Heart left ventricle (tissue), 16 donors: ENCODE data around the gene EIF4E3. TPM values are rescaled to one million over a fixed set of nuclear protein-coding genes. Genes with fewer than 3 reads are reported as not detected.

Experiments used
- ATAC-seq, 4 donors: fragments of 200-7000 bp; cut with Tn5 transposase; one replicate each; pipeline ENCODE4 v1.9.1; 2020 to 2022; ENCODE audit warnings: moderate library complexity in 4 of 4, mild to moderate bottlenecking in 3 of 4, moderate number of reproducible peaks in 1 of 4
- DNase-seq, 5 donors: peaks; one replicate each; pipeline ENCODE4 v3.0.0-alpha.2; 2020
- H3K27ac ChIP-seq, 12 donors: fragments of 200-600 bp; sonication (generic) in 4 of 12; one replicate each; pipeline versions ENCODE4 v1.5.0 to v1.8.0; 2016 to 2022; ENCODE audit warnings: mild to moderate bottlenecking in 2 of 12
- H3K27me3 ChIP-seq, 9 donors: fragments of 200-600 bp; sonication (generic) in 2 of 9; one replicate each; pipeline versions ENCODE4 v1.5.1 to v1.8.0; 2016 to 2022; ENCODE audit warnings: mild to moderate bottlenecking in 3 of 9
- H3K36me3 ChIP-seq, 9 donors: fragments of 200-600 bp; sonication (generic) in 2 of 9; one replicate each; pipeline versions ENCODE4 v1.5.0 to v1.8.0; 2018 to 2022; ENCODE audit warnings: mild to moderate bottlenecking in 2 of 9
- H3K4me1 ChIP-seq, 12 donors: fragments of 200-600 bp; sonication (generic) in 4 of 12; one replicate each; pipeline versions ENCODE4 v1.5.0 to v1.8.0; 2016 to 2022; ENCODE audit warnings: mild to moderate bottlenecking in 3 of 12
- H3K4me3 ChIP-seq, 12 donors: fragments of 200-600 bp; sonication (generic) in 4 of 12; one replicate each; pipeline versions ENCODE4 v1.5.0 to v1.8.0; 2017 to 2022; ENCODE audit warnings: mild to moderate bottlenecking in 9 of 12, moderate library complexity in 4 of 12
- H3K9me3 ChIP-seq, 12 donors: fragments of 200-600 bp; sonication (generic) in 4 of 12; one replicate each; pipeline versions ENCODE4 v1.5.0 to v1.8.0; 2016 to 2022; ENCODE audit warnings: mild to moderate bottlenecking in 1 of 12
- CTCF ChIP-seq, 12 donors: fragments of 200-600 bp; sonication (generic) in 4 of 12; IDR thresholded peaks; one replicate each; pipeline versions ENCODE4 v1.5.0 to v1.8.0; 2018 to 2022; ENCODE audit warnings: antibody characterized with exemption in 12 of 12, mild to moderate bottlenecking in 5 of 12
- POLR2A ChIP-seq, 2 donors: fragments of 450-650 bp; IDR thresholded peaks; one replicate each; pipeline ENCODE4 v1.6.1; 2017; ENCODE audit warnings: antibody characterized with exemption in 2 of 2, mild to moderate bottlenecking in 2 of 2, moderate library complexity in 2 of 2
- WGBS, 4 donors: extraction: QIAGEN DNeasy Blood & Tissue Kit in 2 of 4; methylation state at CpG; one replicate each; pipeline versions ENCODE4 v1.1.5 to v1.1.7; 2013 to 2018; 5-methylcytosine and 5-hydroxymethylcytosine counted together
- intact Hi-C, 10 donors: fragments of 100-400 bp; cut with DNase I; formaldehyde crosslinking; loops; one replicate each; pipeline versions ENCODE4 v1.11.1 to v1.14.2; 2022
- polyA plus RNA-seq, 2 donors: library from polyadenylated mRNA; stranded (reverse); fragments of 200-250 nt; gene quantifications; one replicate each; pipeline ENCODE4 v1.2.3, GENCODE V29; 2013
- total RNA-seq, 9 donors: library from RNA; depleted of rRNA in 2 of 9; stranded (reverse); fragments of >200 nt in 2 of 9; fragmentation: NEBNext Ultra II Directional in 3 of 9; extraction: Animal tissue kit (Norgen Biotek cat#: 25700) in 3 of 9; gene quantifications; one replicate each; pipeline versions ENCODE4 v1.1.0 to v1.2.4, GENCODE V29; 2016 to 2023
- donor health status: ischemic (EF 13 %, LVEDD 7.1; RV severe dilation, severe dysfunction).
- donor health status: healthy with polysubstance abuse.
- donor health status: DM: no; HTN: yes; CAD: no.
- donor health status: DM: no; HTN: no; CAD: no.
- donor health status: ischemic (EF 25% LVEDD 6.9; RV normal size, moderate dysfunction).
- donor health status: ischemic (EF 25% LVEDD 5.7; RV mildly dilated, moderate dysfunction).
- donor health status: healthy.
- donor health status: DM: yes; HTN: yes; CAD: no.
- donor health status: ischemic (EF 35%, LVEDD 5.7; RV mildly dilated, moderate dysfunction).
- donor health status: nonischemic (EF 11% LVEDD 7.7; RV severe dilation, severe dysfunction).
- donor health status: DM: yes; HTN: yes; CAD: no.
- donor health status: PGD.
- donor health status: ischemic (EF 29% LVEDD 5.4; RV normal size, mild dysfunction).
- donor health status: nonischemic (EF 23%, LVEDD 6.1; RV moderate dilation, normal function).

EIF4E3 gene
- total and polyA plus RNA-seq, 11 donors = 18.4 to 53.0 (median 45.4) TPM

GRCh38 chr3:71721002-71721401 is 4.2 kb downstream of the EIF4E3 start:
- WGBS, 4 donors = 92 to 97% (median 94%) methylated on average over 7 of the region's 7 CpGs
- H3K4me1 ChIP-seq = peaks cover 0 to 74% (median 12%) of the 10 kb centered on the region in 12 donors
- intact Hi-C loops = loop anchor here in 4 of 10 donors (10.0 kb wide), 3 partner anchors 724 to 1364 kb away; partner anchors contain the start of gene RYBP (in 1 of the 4)
- TF ChIP-seq POLR2A (IDR thresholded peaks at IDR 0.05) (no peak), CTCF (IDR thresholded peaks at IDR 0.05) (no peak)
- peak overlapping the region in 1 of 12 donors; percentile 89 for H3K27ac ChIP-seq
- ATAC-seq (no peak), DNase-seq (no peak)
- H3K9me3 ChIP-seq = no peaks in the 10 kb centered on the region
- H3K4me3 ChIP-seq = no peak overlapping the region
- H3K36me3 ChIP-seq = no peaks in the 10 kb centered on the region
- H3K27me3 ChIP-seq = no peaks in the 10 kb centered on the region

DNA sequence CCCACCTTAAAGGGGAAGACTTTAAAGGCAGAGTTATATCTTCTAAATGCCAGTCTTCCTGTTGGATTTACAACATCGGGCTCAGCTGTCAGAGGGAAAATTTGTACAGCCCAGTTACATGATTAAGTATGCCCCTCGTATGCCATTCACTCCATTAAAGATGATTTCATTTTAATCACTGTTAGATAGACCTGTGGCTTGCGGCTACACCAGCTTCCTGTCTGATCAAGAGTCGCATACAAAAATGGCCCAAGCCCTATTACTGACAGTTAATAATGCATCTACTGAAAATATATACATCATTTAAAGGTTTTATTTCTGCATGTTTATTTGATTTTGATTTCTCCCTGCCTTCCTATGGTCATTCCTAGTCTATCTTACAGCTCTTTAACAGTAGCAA is 7.1 kb downstream of the EIF4E3 start:
- no peak overlapping the region for H3K4me3 ChIP-seq
- no peaks in the 10 kb centered on the region for H3K9me3 ChIP-seq
- intact Hi-C loops = loop anchor here in 5 of 10 donors (5.0 to 10.0 kb wide), 4 partner anchors 1097 to 1109 kb away; no protein-coding TSS in a partner anchor
- no peak for TF ChIP-seq CTCF (IDR thresholded peaks at IDR 0.05)
- no peak for TF ChIP-seq POLR2A (IDR thresholded peaks at IDR 0.05)
- no peak overlapping the region for H3K27ac ChIP-seq
- DNase-seq (no peak), ATAC-seq (no peak)
- H3K4me1 ChIP-seq = peaks cover 0 to 66% (median 0%) of the 10 kb centered on the region in 12 donors
- no peaks in the 10 kb centered on the region for H3K36me3 ChIP-seq
- no peaks in the 10 kb centered on the region for H3K27me3 ChIP-seq
- 84 to 93% (median 89%) methylated on average over 4 of the region's 4 CpGs for WGBS, 4 donors

- intact Hi-C loops = loop anchor here in 4 of 10 donors (5.0 to 10.0 kb wide), 4 partner anchors 143 to 1110 kb away; no protein-coding TSS in a partner anchor
- Histone ChIP-seq H3K4me3 (no peak overlapping the region), H3K27me3 (no peaks in the 10 kb centered on the region), H3K27ac (no peak overlapping the region), H3K9me3 (no peaks in the 10 kb centered on the region), H3K36me3 (peaks cover 0 to 7% (median 4%) of the 10 kb centered on the region in 9 donors), H3K4me1 (peaks cover 0 to 54% (median 0%) of the 10 kb centered on the region in 12 donors)
- 86 to 95% (median 93%) methylated on average over 4 of the region's 4 CpGs for WGBS, 4 donors
- DNase-seq = no peak
- TF ChIP-seq POLR2A (IDR thresholded peaks at IDR 0.05) (no peak), CTCF (IDR thresholded peaks at IDR 0.05) (no peak)
- no peak for ATAC-seq
These were observed 10.6 kb downstream of the EIF4E3 start for GRCh38 chr3:71714595-71714994.

DNA sequence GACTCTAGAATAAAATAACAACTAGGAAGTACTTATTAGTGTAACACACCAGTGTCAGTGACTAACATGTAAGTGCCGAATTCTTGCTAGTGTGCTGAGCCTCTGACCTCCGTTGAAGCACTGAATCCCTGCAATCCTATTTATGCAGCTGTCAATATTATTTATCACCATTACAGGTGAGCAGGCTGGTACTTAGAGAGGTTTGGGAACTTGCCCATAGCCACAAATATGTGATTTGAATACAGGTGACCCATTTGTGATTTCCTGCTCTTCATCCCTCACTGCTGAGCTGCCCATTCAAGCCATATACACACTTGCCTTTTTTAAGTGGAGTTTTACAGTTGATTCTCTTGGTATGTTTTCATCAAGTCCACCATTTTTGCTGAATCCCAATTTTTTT is 12.2 kb downstream of the EIF4E3 start:
- ATAC-seq (no peak), DNase-seq (no peak)
- no peak overlapping the region for H3K4me3 ChIP-seq
- no peak overlapping the region for H3K27ac ChIP-seq
- peaks cover 0 to 51% (median 6%) of the 10 kb centered on the region in 12 donors for H3K4me1 ChIP-seq
- TF ChIP-seq CTCF (IDR thresholded peaks at IDR 0.05) (no peak), POLR2A (IDR thresholded peaks at IDR 0.05) (no peak)
- H3K36me3 ChIP-seq = peaks cover 0 to 19% (median 8%) of the 10 kb centered on the region in 9 donors
- intact Hi-C loops = loop anchor here in 4 of 10 donors (5.0 to 10.0 kb wide), 4 partner anchors 144 to 1112 kb away; no protein-coding TSS in a partner anchor
- no peaks in the 10 kb centered on the region for H3K27me3 ChIP-seq
- 88 to 96% (median 90%) methylated on average over 2 of the region's 2 CpGs for WGBS, 4 donors
- H3K9me3 ChIP-seq = no peaks in the 10 kb centered on the region
